SIG-M5 treated with dmso at 0.1 percent for 504 hours (cell line): ENCODE data around the gene COPS4.

Experiments
- DNase-seq: peaks from one replicate; lab custom pipeline; 2025; ENCODE audit not compliant: unreplicated experiment; lab: John Stamatoyannopoulos, UW

COPS4 gene

DNA sequence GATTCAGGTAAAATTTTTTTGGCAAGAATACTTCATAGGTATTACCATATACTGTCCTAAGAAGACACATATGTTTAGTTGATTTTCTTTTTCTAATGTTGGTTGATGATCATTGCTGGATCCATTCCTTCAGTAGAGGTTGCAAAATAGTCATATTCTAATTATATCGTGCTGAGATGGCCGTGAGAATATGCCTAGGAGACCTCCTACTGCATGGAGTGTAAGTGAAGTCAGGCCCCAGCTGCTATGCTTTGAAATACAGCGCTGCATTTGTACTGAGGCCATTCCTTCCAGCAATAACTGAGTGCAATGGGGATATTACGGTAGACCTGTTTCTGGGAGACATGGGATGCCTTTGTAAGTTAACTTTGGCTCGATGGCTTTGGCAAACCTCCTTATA, 86.3 kb downstream of the COPS4 start:
- DNase-seq = no peak

DNA sequence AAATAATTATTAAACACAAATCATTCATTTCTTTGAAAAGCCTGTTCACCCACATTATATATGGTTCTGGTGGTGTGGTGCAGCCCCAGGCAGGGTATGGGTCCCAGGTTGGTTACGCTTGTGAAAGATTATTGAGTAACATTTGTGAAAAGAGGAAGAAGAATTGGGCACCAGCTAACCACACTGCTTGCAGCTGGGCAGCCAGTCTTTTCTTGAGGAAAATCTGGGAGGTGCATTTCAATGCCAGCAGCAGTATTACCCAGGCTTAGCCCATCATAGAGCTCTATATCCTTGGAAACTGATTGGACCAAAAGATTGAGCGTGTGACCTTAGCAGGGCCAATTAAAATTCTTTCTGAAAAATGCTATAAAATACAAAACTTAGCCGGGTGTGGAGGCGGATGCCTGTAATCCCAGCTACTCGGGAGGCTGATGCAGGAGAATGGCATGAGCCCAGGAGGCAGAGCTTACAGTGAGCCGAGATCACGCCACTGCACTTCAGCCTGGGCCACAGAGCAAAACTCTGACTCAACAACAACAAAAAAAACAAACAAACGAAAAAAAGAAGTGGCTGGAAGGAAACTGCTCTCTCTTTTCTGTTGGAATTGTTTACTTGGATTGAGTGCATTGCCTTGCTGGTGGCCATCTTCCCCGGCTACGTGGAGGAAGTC, 89.3 kb downstream of the COPS4 start:
- peak; percentile 95 for DNase-seq
